IMR-90 (cell line): ENCODE measurements around the gene AMN.

Experiments
- BHLHE40 ChIP-seq: fragments of 150-350 bp; IDR thresholded peaks from 2 replicates; pipeline ENCODE4 v1.6.1; 2016; ENCODE audit warnings: mild to moderate bottlenecking, low read depth, low read length
- CHD1 ChIP-seq: IDR thresholded peaks from 2 replicates; pipeline ENCODE4 v1.6.1; 2012; ENCODE audit warnings: low read depth, low read length, improper control_type of control experiment
- ELK1 ChIP-seq: fragments of 150-350 bp; IDR thresholded peaks from 2 replicates; pipeline ENCODE4 v1.6.1; 2016; ENCODE audit warnings: low read depth, mild to moderate bottlenecking, low read length, moderate library complexity, borderline replicate concordance
- FOS ChIP-seq: fragments of 150-350 bp; IDR thresholded peaks from 2 replicates; pipeline ENCODE4 v1.6.1; 2016; ENCODE audit warnings: low read depth, low read length
- MAFK ChIP-seq: IDR thresholded peaks from 2 replicates; pipeline ENCODE4 v1.6.1; 2012; ENCODE audit warnings: low read depth, low read length, improper control_type of control experiment
- MXI1 ChIP-seq: IDR thresholded peaks from 2 replicates; pipeline ENCODE4 v1.6.1; 2012; ENCODE audit warnings: low read depth, mild to moderate bottlenecking, low read length, moderate library complexity, borderline replicate concordance
- NFE2L2 ChIP-seq: fragments of 150-350 bp; IDR thresholded peaks from 2 replicates; pipeline ENCODE4 v1.6.1; 2016; ENCODE audit warnings: low read depth, mild to moderate bottlenecking, low read length
- POLR2A ChIP-seq: IDR thresholded peaks from 2 replicates; pipeline ENCODE4 v1.6.1; 2012; ENCODE audit warnings: mild to moderate bottlenecking, low read depth, low read length
- RAD21 ChIP-seq: IDR thresholded peaks from 2 replicates; pipeline ENCODE4 v1.6.1; 2012; ENCODE audit warnings: low read length, improper control_type of control experiment
- RFX5 ChIP-seq: IDR thresholded peaks from 2 replicates; pipeline ENCODE4 v1.8.0; 2012; ENCODE audit warnings: low read depth, mild to moderate bottlenecking, low read length, moderate library complexity
- TF ChIP-seq, protein P1 (sequence below): conservative IDR thresholded peaks from 2 replicates; pipeline ENCODE4 v1.5.1; 2012; ENCODE audit warnings: mild to moderate bottlenecking, low read depth, low read length, improper control_type of control experiment
- TF ChIP-seq, protein P2 (sequence below): fragments of 150-350 bp; IDR thresholded peaks from 2 replicates; pipeline ENCODE4 v1.6.1; 2017; ENCODE audit warnings: mild to moderate bottlenecking, antibody characterized with exemption, low read length, low read depth

- no peak for TF ChIP-seq MAFK
- TF ChIP-seq, protein P1, sequence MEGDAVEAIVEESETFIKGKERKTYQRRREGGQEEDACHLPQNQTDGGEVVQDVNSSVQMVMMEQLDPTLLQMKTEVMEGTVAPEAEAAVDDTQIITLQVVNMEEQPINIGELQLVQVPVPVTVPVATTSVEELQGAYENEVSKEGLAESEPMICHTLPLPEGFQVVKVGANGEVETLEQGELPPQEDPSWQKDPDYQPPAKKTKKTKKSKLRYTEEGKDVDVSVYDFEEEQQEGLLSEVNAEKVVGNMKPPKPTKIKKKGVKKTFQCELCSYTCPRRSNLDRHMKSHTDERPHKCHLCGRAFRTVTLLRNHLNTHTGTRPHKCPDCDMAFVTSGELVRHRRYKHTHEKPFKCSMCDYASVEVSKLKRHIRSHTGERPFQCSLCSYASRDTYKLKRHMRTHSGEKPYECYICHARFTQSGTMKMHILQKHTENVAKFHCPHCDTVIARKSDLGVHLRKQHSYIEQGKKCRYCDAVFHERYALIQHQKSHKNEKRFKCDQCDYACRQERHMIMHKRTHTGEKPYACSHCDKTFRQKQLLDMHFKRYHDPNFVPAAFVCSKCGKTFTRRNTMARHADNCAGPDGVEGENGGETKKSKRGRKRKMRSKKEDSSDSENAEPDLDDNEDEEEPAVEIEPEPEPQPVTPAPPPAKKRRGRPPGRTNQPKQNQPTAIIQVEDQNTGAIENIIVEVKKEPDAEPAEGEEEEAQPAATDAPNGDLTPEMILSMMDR = no peak
- TF ChIP-seq, protein P2, sequence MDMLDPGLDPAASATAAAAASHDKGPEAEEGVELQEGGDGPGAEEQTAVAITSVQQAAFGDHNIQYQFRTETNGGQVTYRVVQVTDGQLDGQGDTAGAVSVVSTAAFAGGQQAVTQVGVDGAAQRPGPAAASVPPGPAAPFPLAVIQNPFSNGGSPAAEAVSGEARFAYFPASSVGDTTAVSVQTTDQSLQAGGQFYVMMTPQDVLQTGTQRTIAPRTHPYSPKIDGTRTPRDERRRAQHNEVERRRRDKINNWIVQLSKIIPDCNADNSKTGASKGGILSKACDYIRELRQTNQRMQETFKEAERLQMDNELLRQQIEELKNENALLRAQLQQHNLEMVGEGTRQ = no peak
- TF ChIP-seq CHD1 = no peak
- TF ChIP-seq RAD21 = no peak
- TF ChIP-seq POLR2A = no peak
- TF ChIP-seq BHLHE40 = no peak
- TF ChIP-seq MXI1 = no peak
- no peak for TF ChIP-seq FOS
- no peak for TF ChIP-seq ELK1
- TF ChIP-seq NFE2L2 = no peak
- TF ChIP-seq RFX5 = no peak
Observed at GRCh38 chr14:102928412-102929240, 6.2 kb downstream of the AMN start.
